Lower leg skin (tissue), 3 donors: ENCODE data around the gene GLRX.

Experiments used
- POLR2A ChIP-seq, 2 donors: fragments of 450-650 bp; IDR thresholded peaks; one replicate each; pipeline ENCODE4 v1.6.1; 2016 to 2017; ENCODE audit warnings: antibody characterized with exemption in 2 of 2, mild to moderate bottlenecking in 1 of 2, moderate library complexity in 1 of 2
- TF ChIP-seq, protein P1 (sequence below), 3 donors: fragments of 450-650 bp; IDR thresholded peaks; one replicate each; pipeline ENCODE4 v1.5.1; 2016; ENCODE audit warnings: antibody characterized with exemption in 3 of 3, mild to moderate bottlenecking in 3 of 3, moderate library complexity in 2 of 3

DNA sequence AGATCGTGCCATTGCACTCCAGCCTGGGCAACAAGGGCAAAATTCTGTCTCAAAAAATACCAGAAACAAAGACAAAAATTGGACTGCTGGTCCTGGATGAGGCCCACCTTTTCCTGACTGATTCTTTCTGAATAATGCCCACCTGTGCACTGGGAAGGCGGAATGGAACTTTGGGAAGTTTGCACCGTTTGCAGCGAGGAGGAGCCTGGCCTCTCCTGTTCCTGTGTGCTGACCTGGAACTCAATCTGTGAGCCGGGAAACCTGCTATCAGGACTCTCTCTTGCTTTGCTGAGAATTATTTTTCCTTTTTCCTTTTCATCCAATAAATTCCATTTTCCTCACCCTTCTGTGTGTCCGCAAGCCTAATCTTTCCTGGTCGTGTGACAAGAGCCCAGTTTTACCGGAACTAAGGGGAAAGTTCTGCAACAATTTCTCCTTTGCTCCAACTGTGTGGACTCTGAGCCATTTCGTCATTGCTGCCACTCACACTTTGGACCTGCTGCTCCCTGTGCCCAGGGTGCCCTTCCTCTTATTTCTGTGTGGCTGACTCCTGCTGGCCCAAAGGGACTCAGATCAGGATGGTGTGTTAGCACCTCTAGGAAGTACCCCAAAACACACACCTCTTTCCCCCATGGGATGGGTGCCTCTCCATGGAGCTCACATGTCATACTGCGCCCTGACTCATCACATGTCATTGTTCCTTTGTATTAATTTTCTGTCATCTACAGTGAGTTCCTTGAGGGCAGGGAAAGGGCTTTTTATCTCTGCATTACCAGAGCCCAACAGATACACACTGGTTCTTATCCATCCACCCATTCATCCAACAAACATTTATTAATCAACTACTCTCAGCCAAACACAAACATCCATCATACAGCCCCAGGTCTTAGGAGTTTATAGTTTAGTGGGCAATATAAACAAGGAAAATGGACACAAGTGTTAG is 4.7 kb upstream of the GLRX start:
- TF ChIP-seq, protein P1, sequence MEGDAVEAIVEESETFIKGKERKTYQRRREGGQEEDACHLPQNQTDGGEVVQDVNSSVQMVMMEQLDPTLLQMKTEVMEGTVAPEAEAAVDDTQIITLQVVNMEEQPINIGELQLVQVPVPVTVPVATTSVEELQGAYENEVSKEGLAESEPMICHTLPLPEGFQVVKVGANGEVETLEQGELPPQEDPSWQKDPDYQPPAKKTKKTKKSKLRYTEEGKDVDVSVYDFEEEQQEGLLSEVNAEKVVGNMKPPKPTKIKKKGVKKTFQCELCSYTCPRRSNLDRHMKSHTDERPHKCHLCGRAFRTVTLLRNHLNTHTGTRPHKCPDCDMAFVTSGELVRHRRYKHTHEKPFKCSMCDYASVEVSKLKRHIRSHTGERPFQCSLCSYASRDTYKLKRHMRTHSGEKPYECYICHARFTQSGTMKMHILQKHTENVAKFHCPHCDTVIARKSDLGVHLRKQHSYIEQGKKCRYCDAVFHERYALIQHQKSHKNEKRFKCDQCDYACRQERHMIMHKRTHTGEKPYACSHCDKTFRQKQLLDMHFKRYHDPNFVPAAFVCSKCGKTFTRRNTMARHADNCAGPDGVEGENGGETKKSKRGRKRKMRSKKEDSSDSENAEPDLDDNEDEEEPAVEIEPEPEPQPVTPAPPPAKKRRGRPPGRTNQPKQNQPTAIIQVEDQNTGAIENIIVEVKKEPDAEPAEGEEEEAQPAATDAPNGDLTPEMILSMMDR (IDR thresholded peaks at IDR 0.05) = no peak
- no peak for TF ChIP-seq POLR2A (IDR thresholded peaks at IDR 0.05)
